Breast epithelium (tissue), 3 donors: ENCODE results near the gene COL23A1.

Experiments used
- POLR2A ChIP-seq: fragments of 450-650 bp; IDR thresholded peaks from one replicate; pipeline ENCODE4 v1.6.1; 2016; ENCODE audit warnings: antibody characterized with exemption, mild to moderate bottlenecking, moderate library complexity
- TF ChIP-seq, protein P1 (sequence below), 3 donors: fragments of 450-650 bp; IDR thresholded peaks; one replicate each; pipeline ENCODE4 v1.5.1; 2016 to 2017; ENCODE audit warnings: antibody characterized with exemption in 3 of 3, mild to moderate bottlenecking in 3 of 3, moderate library complexity in 3 of 3

- TF ChIP-seq, protein P1, sequence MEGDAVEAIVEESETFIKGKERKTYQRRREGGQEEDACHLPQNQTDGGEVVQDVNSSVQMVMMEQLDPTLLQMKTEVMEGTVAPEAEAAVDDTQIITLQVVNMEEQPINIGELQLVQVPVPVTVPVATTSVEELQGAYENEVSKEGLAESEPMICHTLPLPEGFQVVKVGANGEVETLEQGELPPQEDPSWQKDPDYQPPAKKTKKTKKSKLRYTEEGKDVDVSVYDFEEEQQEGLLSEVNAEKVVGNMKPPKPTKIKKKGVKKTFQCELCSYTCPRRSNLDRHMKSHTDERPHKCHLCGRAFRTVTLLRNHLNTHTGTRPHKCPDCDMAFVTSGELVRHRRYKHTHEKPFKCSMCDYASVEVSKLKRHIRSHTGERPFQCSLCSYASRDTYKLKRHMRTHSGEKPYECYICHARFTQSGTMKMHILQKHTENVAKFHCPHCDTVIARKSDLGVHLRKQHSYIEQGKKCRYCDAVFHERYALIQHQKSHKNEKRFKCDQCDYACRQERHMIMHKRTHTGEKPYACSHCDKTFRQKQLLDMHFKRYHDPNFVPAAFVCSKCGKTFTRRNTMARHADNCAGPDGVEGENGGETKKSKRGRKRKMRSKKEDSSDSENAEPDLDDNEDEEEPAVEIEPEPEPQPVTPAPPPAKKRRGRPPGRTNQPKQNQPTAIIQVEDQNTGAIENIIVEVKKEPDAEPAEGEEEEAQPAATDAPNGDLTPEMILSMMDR (IDR thresholded peaks at IDR 0.05), result no peak
- TF ChIP-seq POLR2A, result no peak
Measured at GRCh38 chr5:178236126-178236525, 354.1 kb downstream of the COL23A1 start.
